Measurements from ENCODE around the gene SPATA16. TPM values are rescaled to one million over a fixed set of nuclear protein-coding genes. Genes with fewer than 3 reads are reported as not detected.
"Not testable (repeated sequence)": the region's sequence is repeated elsewhere in the genome, so short reads cannot be mapped to it uniquely, and the experiment has no call there.

Gene SPATA16
- total RNA-seq, 1 donor = not detected

GRCh38 chr3:172972067-172972466, 169.0 kb downstream of the SPATA16 start:
- no peaks in the 10 kb centered on the region for H3K4me1 ChIP-seq (ENCODE audit: insufficient read depth, low read length)
- no peak overlapping the region for H3K4me3 ChIP-seq (ENCODE audit: low read length)
- H3K27me3 ChIP-seq (ENCODE audit: insufficient read depth, low read length) = no peaks in the 10 kb centered on the region
- no peaks in the 10 kb centered on the region for H3K9me3 ChIP-seq (ENCODE audit: low read depth, low read length)

DNA sequence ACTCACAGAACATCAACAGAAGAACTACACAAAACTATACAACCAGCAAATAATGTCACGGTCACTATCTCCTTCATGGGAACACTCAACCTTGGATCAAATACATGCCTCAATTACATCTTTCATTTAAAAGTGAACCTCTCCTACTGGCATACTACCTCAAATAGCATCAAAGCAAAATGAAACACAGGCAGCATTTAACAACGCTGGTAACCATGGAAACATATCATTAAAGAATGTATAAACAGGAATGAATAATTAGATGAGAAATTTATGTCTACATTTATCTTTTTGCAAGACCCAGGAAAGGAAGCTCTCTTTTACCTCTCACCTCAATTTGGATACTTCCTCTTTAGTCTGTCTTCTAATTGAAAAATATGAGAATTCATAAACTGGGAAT, 172.4 kb downstream of the SPATA16 start:
- no peaks in the 10 kb centered on the region for H3K27me3 ChIP-seq (ENCODE audit: insufficient read depth, low read length)
- no peak overlapping the region for H3K4me3 ChIP-seq (ENCODE audit: low read length)
- H3K9me3 ChIP-seq (ENCODE audit: low read depth, low read length) = no peaks in the 10 kb centered on the region
- no peaks in the 10 kb centered on the region for H3K4me1 ChIP-seq (ENCODE audit: insufficient read depth, low read length)

- Histone ChIP-seq H3K9me3 (ENCODE audit: low read depth, low read length) (no peaks in the 10 kb centered on the region), H3K4me3 (ENCODE audit: low read length) (no peak overlapping the region)
Measured at GRCh38 chr3:172965256-172965655, 175.8 kb downstream of the SPATA16 start.

DNA sequence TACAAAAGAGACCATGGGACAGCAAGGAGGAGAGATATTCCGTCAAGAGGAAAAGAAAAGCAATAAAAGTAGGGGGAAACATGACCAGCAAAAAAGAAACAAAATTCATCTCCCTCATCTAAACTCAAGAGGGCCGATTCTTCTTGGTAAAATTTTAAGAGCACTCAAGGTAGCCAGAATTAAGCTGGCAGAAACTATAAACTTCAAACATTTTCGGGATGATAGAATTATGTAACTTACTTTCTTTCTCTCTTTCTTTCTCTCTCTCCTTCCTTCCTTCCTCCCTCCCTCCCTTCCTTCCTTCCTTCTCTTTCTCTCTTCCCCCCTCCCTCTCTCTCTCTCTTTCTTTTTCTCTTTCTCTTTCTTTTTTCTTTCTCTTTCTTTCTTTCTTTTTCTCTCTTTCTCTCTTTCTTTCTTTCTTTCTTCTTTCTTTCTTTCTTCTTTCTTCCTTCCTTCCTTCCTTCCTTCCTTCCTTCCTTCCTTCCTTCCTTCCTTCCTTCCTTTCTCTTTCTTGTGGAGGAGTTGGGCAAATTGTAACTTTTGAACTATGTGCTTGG, 180.3 kb downstream of the SPATA16 start:
- H3K9me3 ChIP-seq (ENCODE audit: low read depth, low read length); H3K27me3 ChIP-seq (ENCODE audit: insufficient read depth, low read length); H3K4me1 ChIP-seq (ENCODE audit: insufficient read depth, low read length); H3K4me3 ChIP-seq (ENCODE audit: low read length): not testable (repeated sequence)

More at GRCh38 chr3:172965256-172965655, 175.8 kb downstream of the SPATA16 start:
- H3K4me1 ChIP-seq (ENCODE audit: insufficient read depth, low read length) = no peaks in the 10 kb centered on the region
- H3K27me3 ChIP-seq (ENCODE audit: insufficient read depth, low read length) = no peaks in the 10 kb centered on the region

GRCh38 chr3:172958565-172958964, 182.5 kb downstream of the SPATA16 start:
- Histone ChIP-seq H3K4me3 (ENCODE audit: low read length) (no peak overlapping the region), H3K4me1 (ENCODE audit: insufficient read depth, low read length) (peaks cover 1% of the 10 kb centered on the region), H3K27me3 (ENCODE audit: insufficient read depth, low read length) (no peaks in the 10 kb centered on the region), H3K9me3 (ENCODE audit: low read depth, low read length) (no peaks in the 10 kb centered on the region)

DNA sequence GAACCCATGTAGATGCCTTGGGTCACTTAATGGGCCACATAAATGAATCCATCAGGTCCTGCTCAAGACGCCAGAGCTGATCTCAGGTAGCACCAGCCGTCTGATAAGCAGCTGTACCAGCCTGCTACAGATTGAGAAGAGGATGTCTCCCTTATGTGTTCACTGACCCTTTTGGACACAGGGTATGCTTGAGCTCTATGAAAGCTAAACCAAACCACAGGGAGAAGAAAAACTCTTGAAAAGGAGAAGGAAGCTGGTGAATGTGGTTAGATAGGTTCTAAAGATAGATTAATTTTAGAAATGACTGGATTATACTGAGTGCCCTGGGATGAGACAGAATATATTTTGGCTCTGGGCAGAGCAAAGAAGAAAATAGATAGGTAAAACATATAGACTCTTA, 187.5 kb downstream of the SPATA16 start:
- Histone ChIP-seq H3K9me3 (ENCODE audit: low read depth, low read length) (no peaks in the 10 kb centered on the region), H3K27me3 (ENCODE audit: insufficient read depth, low read length) (no peaks in the 10 kb centered on the region), H3K4me3 (ENCODE audit: low read length) (no peak overlapping the region), H3K4me1 (ENCODE audit: insufficient read depth, low read length) (peaks cover 6% of the 10 kb centered on the region)

DNA sequence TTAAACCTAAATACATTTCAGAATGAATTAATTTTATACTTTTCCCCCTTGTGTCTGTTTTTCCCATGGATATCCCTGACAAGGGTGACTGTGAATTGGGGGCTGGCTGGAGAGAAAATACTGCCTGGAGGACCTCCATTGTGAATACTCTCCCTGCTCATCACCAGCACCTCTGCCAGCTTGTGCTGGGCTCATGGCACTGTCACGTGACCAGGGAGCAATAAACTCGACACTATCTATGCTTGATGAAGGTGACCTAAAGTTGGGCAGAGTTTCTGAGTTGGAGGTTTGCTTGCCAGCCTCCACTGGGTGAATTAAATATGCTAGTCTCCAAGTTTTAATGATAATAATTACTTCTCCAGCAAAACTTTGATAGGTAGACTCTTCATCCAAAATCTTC, 189.5 kb downstream of the SPATA16 start:
- H3K4me3 ChIP-seq (ENCODE audit: low read length) = no peak overlapping the region
- H3K9me3 ChIP-seq (ENCODE audit: low read depth, low read length) = no peaks in the 10 kb centered on the region
- no peaks in the 10 kb centered on the region for H3K27me3 ChIP-seq (ENCODE audit: insufficient read depth, low read length)
- H3K4me1 ChIP-seq (ENCODE audit: insufficient read depth, low read length) = peaks cover 6% of the 10 kb centered on the region

GRCh38 chr3:172946061-172946460, 195.0 kb downstream of the SPATA16 start:
- Histone ChIP-seq H3K9me3 (ENCODE audit: low read depth, low read length) (no peaks in the 10 kb centered on the region), H3K4me1 (ENCODE audit: insufficient read depth, low read length) (no peaks in the 10 kb centered on the region), H3K27me3 (ENCODE audit: insufficient read depth, low read length) (no peaks in the 10 kb centered on the region), H3K4me3 (ENCODE audit: low read length) (no peak overlapping the region)

GRCh38 chr3:172939651-172940293, 201.3 kb downstream of the SPATA16 start:
- Histone ChIP-seq H3K4me3 (ENCODE audit: low read length) (no peak overlapping the region), H3K9me3 (ENCODE audit: low read depth, low read length) (no peaks in the 10 kb centered on the region), H3K27me3 (ENCODE audit: insufficient read depth, low read length) (no peaks in the 10 kb centered on the region), H3K4me1 (ENCODE audit: insufficient read depth, low read length) (no peaks in the 10 kb centered on the region)

- Histone ChIP-seq H3K4me1 (ENCODE audit: insufficient read depth, low read length) (no peaks in the 10 kb centered on the region), H3K4me3 (ENCODE audit: low read length) (no peak overlapping the region), H3K27me3 (ENCODE audit: insufficient read depth, low read length) (no peaks in the 10 kb centered on the region), H3K9me3 (ENCODE audit: low read depth, low read length) (no peaks in the 10 kb centered on the region)
Measured at GRCh38 chr3:172938788-172939187, 202.2 kb downstream of the SPATA16 start.

- Histone ChIP-seq H3K27me3 (ENCODE audit: insufficient read depth, low read length) (no peaks in the 10 kb centered on the region), H3K9me3 (ENCODE audit: low read depth, low read length) (no peaks in the 10 kb centered on the region), H3K4me1 (ENCODE audit: insufficient read depth, low read length) (no peaks in the 10 kb centered on the region), H3K4me3 (ENCODE audit: low read length) (no peak overlapping the region)
Measured at GRCh38 chr3:172931746-172932285, 209.2 kb downstream of the SPATA16 start.

- Histone ChIP-seq H3K27me3 (ENCODE audit: insufficient read depth, low read length) (no peaks in the 10 kb centered on the region), H3K4me1 (ENCODE audit: insufficient read depth, low read length) (no peaks in the 10 kb centered on the region), H3K4me3 (ENCODE audit: low read length) (no peak overlapping the region), H3K9me3 (ENCODE audit: low read depth, low read length) (no peaks in the 10 kb centered on the region)
Measured at GRCh38 chr3:172929451-172929850, 211.6 kb downstream of the SPATA16 start.

DNA sequence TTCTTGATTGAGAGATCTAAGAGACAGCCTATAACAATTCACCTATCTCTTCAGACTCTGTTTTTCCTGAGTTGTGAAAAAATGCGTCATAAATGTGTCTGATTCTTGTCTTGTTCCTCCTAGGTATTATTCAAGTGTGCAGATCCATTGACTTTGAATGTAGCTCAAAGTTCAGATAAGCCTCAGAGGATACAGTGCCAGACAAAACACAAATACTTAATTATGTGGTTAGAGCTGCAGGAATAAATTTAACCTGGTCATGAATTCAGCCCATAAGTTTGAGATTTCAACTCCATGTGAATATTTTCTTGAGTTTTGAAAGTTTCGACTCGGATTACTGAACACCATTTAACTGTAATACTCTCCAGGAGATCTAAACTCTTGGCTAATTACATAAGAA, 216.5 kb downstream of the SPATA16 start:
- H3K4me3 ChIP-seq (ENCODE audit: low read length) = no peak overlapping the region
- H3K9me3 ChIP-seq (ENCODE audit: low read depth, low read length) = no peaks in the 10 kb centered on the region
- H3K4me1 ChIP-seq (ENCODE audit: insufficient read depth, low read length) = no peaks in the 10 kb centered on the region
- H3K27me3 ChIP-seq (ENCODE audit: insufficient read depth, low read length) = no peaks in the 10 kb centered on the region

GRCh38 chr3:172919297-172919683, 221.7 kb downstream of the SPATA16 start:
- Histone ChIP-seq H3K9me3 (ENCODE audit: low read depth, low read length) (no peaks in the 10 kb centered on the region), H3K4me3 (ENCODE audit: low read length) (no peak overlapping the region), H3K4me1 (ENCODE audit: insufficient read depth, low read length) (no peaks in the 10 kb centered on the region), H3K27me3 (ENCODE audit: insufficient read depth, low read length) (no peaks in the 10 kb centered on the region)

DNA sequence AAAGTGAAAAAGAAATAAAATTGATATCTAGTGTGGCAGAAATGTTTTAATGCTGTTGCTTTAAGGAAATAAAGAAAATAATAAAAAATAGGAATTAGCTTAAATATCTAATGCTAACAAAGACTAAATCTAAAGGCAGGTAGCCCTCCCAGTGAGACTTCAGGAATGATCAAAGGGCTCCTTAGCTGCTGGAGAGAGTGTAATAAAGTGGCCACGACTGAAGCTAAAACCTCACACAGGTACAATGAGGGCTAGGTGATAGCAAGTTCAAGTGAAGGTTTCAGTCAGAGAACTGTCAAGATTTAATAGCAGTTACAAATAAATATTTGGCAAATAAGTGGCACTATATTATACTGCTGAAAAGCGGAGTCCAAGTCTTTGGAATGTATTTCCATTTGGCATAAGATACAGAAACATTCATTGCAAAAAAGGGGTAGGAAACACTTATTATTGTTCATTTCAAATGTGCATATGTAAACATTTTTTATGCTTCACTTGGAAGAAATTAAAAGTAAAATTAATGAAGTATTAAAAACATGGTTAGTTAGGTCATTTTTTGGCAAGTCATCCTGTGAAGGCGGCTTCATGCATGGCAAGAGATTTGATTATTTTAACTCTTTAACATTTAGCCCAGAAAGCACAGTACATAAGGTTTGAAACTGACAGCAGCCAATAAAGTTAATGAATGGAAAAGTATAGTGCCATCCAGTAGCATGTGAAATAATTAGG, 222.3 kb downstream of the SPATA16 start:
- no peaks in the 10 kb centered on the region for H3K9me3 ChIP-seq (ENCODE audit: low read depth, low read length)
- no peaks in the 10 kb centered on the region for H3K27me3 ChIP-seq (ENCODE audit: insufficient read depth, low read length)
- no peak overlapping the region for H3K4me3 ChIP-seq (ENCODE audit: low read length)
- no peaks in the 10 kb centered on the region for H3K4me1 ChIP-seq (ENCODE audit: insufficient read depth, low read length)

All from mononuclear cell (primary cell).